GM23248 (cell line): Measurements from ENCODE around the gene TGM2.

Experiments
- EZH2 ChIP-seq: fragments of 200-600 bp; sonication (generic); IDR thresholded peaks from 2 replicates; pipeline ENCODE4 v1.6.1; 2018; ENCODE audit warnings: antibody characterized with exemption, mild to moderate bottlenecking; ENCODE audit not compliant: insufficient read depth, poor library complexity, severe bottlenecking
- EZH2phosphoT487 ChIP-seq: fragments of 200-600 bp; sonication (generic); IDR thresholded peaks from 2 replicates; pipeline ENCODE4 v1.6.1; 2018; ENCODE audit warnings: antibody characterized with exemption, moderate library complexity, mild to moderate bottlenecking, low read depth; ENCODE audit not compliant: insufficient read depth

GRCh38 chr20:38084425-38084951, 80.6 kb downstream of the TGM2 start:
- TF ChIP-seq EZH2: no peak
- TF ChIP-seq EZH2phosphoT487: no peak
